Measurements from ENCODE around the gene RCSD1.

Gene RCSD1

GRCh38 chr1:167634435-167634834, 4.4 kb downstream of the RCSD1 start:
- no peak for TF ChIP-seq CTCF (IDR thresholded peaks at IDR 0.05; ENCODE audit: low read depth, low read length)
- H3K27me3 ChIP-seq: no peaks in the 10 kb centered on the region
- H3K36me3 ChIP-seq: no peaks in the 10 kb centered on the region
- no peak overlapping the region for H3K4me3 ChIP-seq (ENCODE audit: low read depth, low read length)
- no peaks in the 10 kb centered on the region for H3K9me3 ChIP-seq
- no peak for DNase-seq
- no peaks in the 10 kb centered on the region for H3K4me1 ChIP-seq

- TF ChIP-seq CTCF (IDR thresholded peaks at IDR 0.05; ENCODE audit: low read depth, low read length): no peak
- no peak for DNase-seq
- H3K4me1 ChIP-seq: no peaks in the 10 kb centered on the region
- no peaks in the 10 kb centered on the region for H3K27me3 ChIP-seq
- H3K36me3 ChIP-seq: no peaks in the 10 kb centered on the region
- no peak overlapping the region for H3K4me3 ChIP-seq (ENCODE audit: low read depth, low read length)
- no peaks in the 10 kb centered on the region for H3K9me3 ChIP-seq
These were observed 5.2 kb downstream of the RCSD1 start for GRCh38 chr1:167635156-167635648.

- Histone ChIP-seq H3K4me1 (no peaks in the 10 kb centered on the region), H3K4me3 (ENCODE audit: low read depth, low read length) (no peak overlapping the region), H3K36me3 (no peaks in the 10 kb centered on the region), H3K9me3 (no peaks in the 10 kb centered on the region), H3K27me3 (no peaks in the 10 kb centered on the region)
- no peak for DNase-seq
- no peak for TF ChIP-seq CTCF (IDR thresholded peaks at IDR 0.05; ENCODE audit: low read depth, low read length)
These were observed 5.9 kb downstream of the RCSD1 start for GRCh38 chr1:167635941-167636340.

- DNase-seq: no peak
- H3K9me3 ChIP-seq: no peaks in the 10 kb centered on the region
- TF ChIP-seq CTCF (IDR thresholded peaks at IDR 0.05; ENCODE audit: low read depth, low read length): no peak
- no peaks in the 10 kb centered on the region; the same call in 1 of the 2 replicates for H3K27me3 ChIP-seq
- H3K36me3 ChIP-seq: no peaks in the 10 kb centered on the region
- no peaks in the 10 kb centered on the region for H3K4me1 ChIP-seq
- H3K4me3 ChIP-seq (ENCODE audit: low read depth, low read length): no peak overlapping the region
These were observed 8.0 kb downstream of the RCSD1 start for GRCh38 chr1:167638064-167638463.

GRCh38 chr1:167640051-167640450, 10.0 kb downstream of the RCSD1 start:
- TF ChIP-seq CTCF (IDR thresholded peaks at IDR 0.05; ENCODE audit: low read depth, low read length): no peak
- no peak overlapping the region for H3K4me3 ChIP-seq (ENCODE audit: low read depth, low read length)
- DNase-seq: no peak
- no peaks in the 10 kb centered on the region for H3K9me3 ChIP-seq
- H3K4me1 ChIP-seq: peaks cover 2% of the 10 kb centered on the region; the same call in 1 of the 2 replicates
- H3K36me3 ChIP-seq: no peaks in the 10 kb centered on the region
- H3K27me3 ChIP-seq: no peaks in the 10 kb centered on the region; the same call in 1 of the 2 replicates

GRCh38 chr1:167641786-167642500, 11.9 kb downstream of the RCSD1 start:
- no peak for TF ChIP-seq CTCF (IDR thresholded peaks at IDR 0.05; ENCODE audit: low read depth, low read length)
- Histone ChIP-seq H3K4me3 (ENCODE audit: low read depth, low read length) (no peak overlapping the region), H3K27me3 (no peaks in the 10 kb centered on the region; the same call in 1 of the 2 replicates), H3K9me3 (no peaks in the 10 kb centered on the region), H3K4me1 (peaks cover 4% of the 10 kb centered on the region; the same call in 1 of the 2 replicates), H3K36me3 (no peaks in the 10 kb centered on the region)
- no peak for DNase-seq

All from BE2C (cell line).